ENCODE data around the gene CUBN. TPM values are rescaled to one million over a fixed set of nuclear protein-coding genes. Genes with fewer than 3 reads are reported as not detected.

Gene CUBN
- total RNA-seq, 4 donors from 2014 or later, result 9.2 to 38.9 (median 25.4) TPM

- H3K9me3 ChIP-seq, result no peaks in the 10 kb centered on the region
- DNase-seq (ENCODE audit: low spot score in 2 of 2), result no peak
- TF ChIP-seq POLR2A (IDR thresholded peaks at IDR 0.05), result no peak
- no peak for TF ChIP-seq EP300 (IDR thresholded peaks at IDR 0.05)
- no peak for TF ChIP-seq CTCF (IDR thresholded peaks at IDR 0.05)
- H3K27me3 ChIP-seq, result no peaks in the 10 kb centered on the region
- peaks cover 0 to 5% (median 0%) of the 10 kb centered on the region in 3 donors for H3K36me3 ChIP-seq
- H3K27ac ChIP-seq, result no peak overlapping the region
- H3K4me1 ChIP-seq, result peaks cover 0 to 23% (median 13%) of the 10 kb centered on the region in 4 donors
- H3K4me3 ChIP-seq, result no peak overlapping the region
- WGBS, 2 donors, result 72 to 74% methylated on average over 4 of the region's 4 CpGs
These were observed 316.9 kb downstream of the CUBN start for GRCh38 chr10:16812676-16813075.

GRCh38 chr10:16811765-16812164 lies 317.8 kb downstream of the CUBN start:
- Histone ChIP-seq H3K9me3 (no peaks in the 10 kb centered on the region), H3K4me3 (no peak overlapping the region), H3K27me3 (no peaks in the 10 kb centered on the region), H3K4me1 (peaks cover 0 to 23% (median 13%) of the 10 kb centered on the region in 4 donors), H3K27ac (no peak overlapping the region), H3K36me3 (peaks cover 0 to 5% (median 0%) of the 10 kb centered on the region in 3 donors)
- no peak for DNase-seq (ENCODE audit: low spot score in 2 of 2)
- TF ChIP-seq POLR2A (IDR thresholded peaks at IDR 0.05), result no peak
- no peak for TF ChIP-seq CTCF (IDR thresholded peaks at IDR 0.05)
- 81 to 84% methylated on average over 6 of the region's 6 CpGs for WGBS, 2 donors

GRCh38 chr10:16811292-16811691 lies 318.3 kb downstream of the CUBN start:
- no peak for TF ChIP-seq EP300 (IDR thresholded peaks at IDR 0.05)
- no peak for TF ChIP-seq CTCF (IDR thresholded peaks at IDR 0.05)
- no peak for TF ChIP-seq POLR2A (IDR thresholded peaks at IDR 0.05)
- Histone ChIP-seq H3K9me3 (no peaks in the 10 kb centered on the region), H3K4me1 (peaks cover 0 to 18% (median 10%) of the 10 kb centered on the region in 4 donors), H3K36me3 (peaks cover 0 to 5% (median 0%) of the 10 kb centered on the region in 3 donors), H3K4me3 (no peak overlapping the region), H3K27me3 (no peaks in the 10 kb centered on the region), H3K27ac (no peak overlapping the region)
- WGBS, 2 donors, result 76 to 81% methylated on average over 3 of the region's 3 CpGs
- DNase-seq (ENCODE audit: low spot score in 2 of 2), result no peak

GRCh38 chr10:16809074-16809718 lies 320.4 kb downstream of the CUBN start:
- H3K4me3 ChIP-seq, result no peak overlapping the region

More at GRCh38 chr10:16809074-16809718, 320.4 kb downstream of the CUBN start:
- peak in 1 of 2 donors; percentile 18 for DNase-seq (ENCODE audit: low spot score in 2 of 2)
- TF ChIP-seq POLR2A (IDR thresholded peaks at IDR 0.05), result no peak
- no peak for TF ChIP-seq EP300 (IDR thresholded peaks at IDR 0.05)
- peak in 3 of 5 experiments; percentile 10 to 34 (median 18) for TF ChIP-seq CTCF (IDR thresholded peaks at IDR 0.05)
- 57 to 84% methylated on average over 6 of the region's 6 CpGs for WGBS, 2 donors
- Histone ChIP-seq H3K36me3 (peaks cover 0 to 9% (median 0%) of the 10 kb centered on the region in 3 donors), H3K9me3 (no peaks in the 10 kb centered on the region), H3K4me1 (no peaks in the 10 kb centered on the region), H3K27ac (no peak overlapping the region), H3K27me3 (no peaks in the 10 kb centered on the region)

Data from tibial nerve (tissue), 4 donors.